ENCODE data around the gene GSC2. TPM values are rescaled to one million over a fixed set of nuclear protein-coding genes. Genes with fewer than 3 reads are reported as not detected.
A peak's percentile ranks its signal among the peaks of the same experiment; 100 is the strongest.

GSC2 gene
- total and polyA plus RNA-seq, 9 of the 15 experiments (the other 6 are each of a cell fraction or from before 2014, with no cell fraction given) = not detected

- TF ChIP-seq ZFPM2 (CRISPR knock-in tag; IDR thresholded peaks at IDR 0.05) (peak; percentile 97), ERF (CRISPR knock-in tag; IDR thresholded peaks at IDR 0.05) (peak; percentile 98), DIDO1 (tag; IDR thresholded peaks at IDR 0.05; ENCODE audit: low read depth) (no peak), CREB3L1 (IDR thresholded peaks at IDR 0.05; ENCODE audit: borderline replicate concordance, low read depth) (no peak), ZKSCAN1 (IDR thresholded peaks at IDR 0.05; ENCODE audit: low read depth, low read length) (0 out of 2 replicates have a peak, but pooled peaks have one; percentile 9), ZNF77 (CRISPR knock-in tag; IDR thresholded peaks at IDR 0.05) (no peak), KDM2B (CRISPR knock-in tag; IDR thresholded peaks at IDR 0.05) (peak; percentile 97), HBP1 (CRISPR knock-in tag; IDR thresholded peaks at IDR 0.05) (peak; percentile 67; the same call in 1 of the 2 replicates), DLX4 (CRISPR knock-in tag; IDR thresholded peaks at IDR 0.05) (no peak), JUNB (CRISPR knock-in tag; conservative IDR thresholded peaks at IDR 0.05) (peak; percentile 53; the same call in 1 of the 2 replicates), FOXO4 (CRISPR knock-in tag; IDR thresholded peaks at IDR 0.05) (peak; percentile 46; the same call in 1 of the 2 replicates), CTBP1 (IDR thresholded peaks at IDR 0.05; ENCODE audit: borderline replicate concordance) (no peak), RBBP5 (IDR thresholded peaks at IDR 0.05; ENCODE audit: borderline replicate concordance, insufficient read depth, low read length, poor library complexity, severe bottlenecking) (peak; percentile 96), ZFP30 (CRISPR knock-in tag; IDR thresholded peaks at IDR 0.05; ENCODE audit: borderline replicate concordance) (no peak), DMBX1 (CRISPR knock-in tag; IDR thresholded peaks at IDR 0.05; ENCODE audit: borderline replicate concordance) (peak; percentile 61; the same call in 1 of the 2 replicates), ZNF785 (CRISPR knock-in tag; IDR thresholded peaks at IDR 0.05) (no peak), NFE2L1 (tag; IDR thresholded peaks at IDR 0.05; ENCODE audit: borderline replicate concordance, low read depth) (no peak), RBM17 (IDR thresholded peaks at IDR 0.05; ENCODE audit: borderline replicate concordance, low read depth, low read length) (no peak), HDAC8 (tag; IDR thresholded peaks at IDR 0.05) (no peak), MCM5 (IDR thresholded peaks at IDR 0.05; ENCODE audit: low read depth) (no peak), MCM2 (IDR thresholded peaks at IDR 0.05; ENCODE audit: low read depth) (no peak), NR2F6 (CRISPR knock-in tag; IDR thresholded peaks at IDR 0.05) (0 out of 2 replicates have a peak, but pooled peaks have one; percentile 89), ZNF280B (CRISPR knock-in tag; IDR thresholded peaks at IDR 0.05) (peak; percentile 86)
Observed at GRCh38 chr22:19178065-19178656, 28.1 kb upstream of the GSC2 start (continued).

All from K562 (cell line).